ENCODE data around the gene NAP1L2. TPM values are rescaled to one million over a fixed set of nuclear protein-coding genes. Genes with fewer than 3 reads are reported as not detected.
A peak's percentile ranks its signal among the peaks of the same experiment; 100 is the strongest.

Gene NAP1L2
- total RNA-seq (2021), result 0.21 and 0.50 TPM in 2 replicates
- percentile 28 among the genes with signal in this experiment for Bru-seq, nascent RNA
- BruChase-seq, experiment 1, labeled RNA remaining after a 2-hour chase, result percentile 44 among the genes with signal in this experiment
- BruChase-seq, experiment 2, labeled RNA remaining after a 6-hour chase, result percentile 50 among the genes with signal in this experiment
- long read RNA-seq, result 0 reads

- no peaks in the 10 kb centered on the region for H3K36me3 ChIP-seq (ENCODE audit: insufficient read depth, low read length, poor library complexity, severe bottlenecking)
- intact Hi-C loops (cut with micrococcal nuclease; ENCODE audit: unreplicated experiment), result no loop called here
- CTCF ChIA-PET, result no interaction called here
- TF ChIP-seq CTCF (conservative IDR thresholded peaks at IDR 0.05; ENCODE audit: low read depth, low read length) (no peak), EZH2 (IDR thresholded peaks at IDR 0.05; ENCODE audit: borderline replicate concordance, low read depth, low read length, poor library complexity, severe bottlenecking) (no peak)
- peak; percentile 4 for DNase-seq (ENCODE audit: low spot score)
- peak within 1 kb of the TSS; percentile 33 for H3K4me3 ChIP-seq (ENCODE audit: low read depth, low read length, poor library complexity, severe bottlenecking)
- no peaks in the 10 kb centered on the region for H3K9me3 ChIP-seq (ENCODE audit: low read depth, low read length, poor library complexity, severe bottlenecking)
- H3K27ac ChIP-seq (ENCODE audit: low read depth, low read length, poor library complexity, severe bottlenecking), result no peak within 1 kb of the TSS
- BruUV-seq (replicated peaks), result no TSS peak
- H3K4me1 ChIP-seq (ENCODE audit: insufficient read depth, low read length, poor library complexity, severe bottlenecking), result no peaks in the 10 kb centered on the region
- H3K27me3 ChIP-seq (replicated peaks; ENCODE audit: insufficient read depth, low read depth, low read length, poor library complexity), result peaks cover 5% of the 10 kb centered on the region
- POLR2A ChIA-PET (ENCODE audit: low non-redundant PET), result no interaction called here
Observed at GRCh38 chrX:73214426-73215094, at the start of gene NAP1L2. Gene NAP1L2, minus strand, starts transcription at chrX:73214851. Its CDS starts 359 bp downstream, at chrX:73214492.

GRCh38 chrX:73262991-73263390, 48.3 kb upstream of the NAP1L2 start:
- Histone ChIP-seq H3K36me3 (ENCODE audit: insufficient read depth, low read length, poor library complexity, severe bottlenecking) (no peaks in the 10 kb centered on the region), H3K27ac (ENCODE audit: low read depth, low read length, poor library complexity, severe bottlenecking) (no peak overlapping the region), H3K4me1 (ENCODE audit: insufficient read depth, low read length, poor library complexity, severe bottlenecking) (no peaks in the 10 kb centered on the region), H3K4me3 (ENCODE audit: low read depth, low read length, poor library complexity, severe bottlenecking) (no peak overlapping the region), H3K27me3 (replicated peaks; ENCODE audit: insufficient read depth, low read depth, low read length, poor library complexity) (no peaks in the 10 kb centered on the region), H3K9me3 (ENCODE audit: low read depth, low read length, poor library complexity, severe bottlenecking) (no peaks in the 10 kb centered on the region)
- intact Hi-C loops (cut with micrococcal nuclease; ENCODE audit: unreplicated experiment), result loop anchor here (10.0 kb wide), 1 partner anchor 582 kb away; no protein-coding TSS in a partner anchor
- POLR2A ChIA-PET (ENCODE audit: low non-redundant PET), result no interaction called here
- BruUV-seq (replicated peaks), result no TSS peak
- TF ChIP-seq EZH2 (IDR thresholded peaks at IDR 0.05; ENCODE audit: borderline replicate concordance, low read depth, low read length, poor library complexity, severe bottlenecking), result no peak
- TF ChIP-seq CTCF (conservative IDR thresholded peaks at IDR 0.05; ENCODE audit: low read depth, low read length), result peak; percentile 42
- DNase-seq (ENCODE audit: low spot score), result peak; percentile 45
- CTCF ChIA-PET, result no interaction called here

- no peak for DNase-seq (ENCODE audit: low spot score)
- TF ChIP-seq EZH2 (IDR thresholded peaks at IDR 0.05; ENCODE audit: borderline replicate concordance, low read depth, low read length, poor library complexity, severe bottlenecking) (no peak), CTCF (conservative IDR thresholded peaks at IDR 0.05; ENCODE audit: low read depth, low read length) (no peak)
- intact Hi-C loops (cut with micrococcal nuclease; ENCODE audit: unreplicated experiment), result no loop called here
- H3K4me1 ChIP-seq (ENCODE audit: insufficient read depth, low read length, poor library complexity, severe bottlenecking), result no peaks in the 10 kb centered on the region
- H3K27ac ChIP-seq (ENCODE audit: low read depth, low read length, poor library complexity, severe bottlenecking), result no peak overlapping the region
- no peaks in the 10 kb centered on the region for H3K36me3 ChIP-seq (ENCODE audit: insufficient read depth, low read length, poor library complexity, severe bottlenecking)
- no peaks in the 10 kb centered on the region for H3K27me3 ChIP-seq (replicated peaks; ENCODE audit: insufficient read depth, low read depth, low read length, poor library complexity)
- POLR2A ChIA-PET (ENCODE audit: low non-redundant PET), result no interaction called here
- no peak overlapping the region for H3K4me3 ChIP-seq (ENCODE audit: low read depth, low read length, poor library complexity, severe bottlenecking)
- no peaks in the 10 kb centered on the region for H3K9me3 ChIP-seq (ENCODE audit: low read depth, low read length, poor library complexity, severe bottlenecking)
- no TSS peak for BruUV-seq (replicated peaks)
- CTCF ChIA-PET, result no interaction called here
Observed at GRCh38 chrX:73239242-73239641, 24.6 kb upstream of the NAP1L2 start.
